CD1c-positive myeloid dendritic cell (primary cell): Measurements from ENCODE around the gene NBPF1.
"Not testable (repeated sequence)": the region's sequence is repeated elsewhere in the genome, so short reads cannot be mapped to it uniquely, and the experiment has no call there.

Source experiments
- DNase-seq: peaks from one replicate; pipeline ENCODE4 v3.0.0-alpha.2; 2016; ENCODE audit errors: extremely low spot score

NBPF1 gene

GRCh38 chr1:16641159-16641975 is 28.0 kb upstream of the NBPF1 start:
- DNase-seq, result not testable (repeated sequence)

DNA sequence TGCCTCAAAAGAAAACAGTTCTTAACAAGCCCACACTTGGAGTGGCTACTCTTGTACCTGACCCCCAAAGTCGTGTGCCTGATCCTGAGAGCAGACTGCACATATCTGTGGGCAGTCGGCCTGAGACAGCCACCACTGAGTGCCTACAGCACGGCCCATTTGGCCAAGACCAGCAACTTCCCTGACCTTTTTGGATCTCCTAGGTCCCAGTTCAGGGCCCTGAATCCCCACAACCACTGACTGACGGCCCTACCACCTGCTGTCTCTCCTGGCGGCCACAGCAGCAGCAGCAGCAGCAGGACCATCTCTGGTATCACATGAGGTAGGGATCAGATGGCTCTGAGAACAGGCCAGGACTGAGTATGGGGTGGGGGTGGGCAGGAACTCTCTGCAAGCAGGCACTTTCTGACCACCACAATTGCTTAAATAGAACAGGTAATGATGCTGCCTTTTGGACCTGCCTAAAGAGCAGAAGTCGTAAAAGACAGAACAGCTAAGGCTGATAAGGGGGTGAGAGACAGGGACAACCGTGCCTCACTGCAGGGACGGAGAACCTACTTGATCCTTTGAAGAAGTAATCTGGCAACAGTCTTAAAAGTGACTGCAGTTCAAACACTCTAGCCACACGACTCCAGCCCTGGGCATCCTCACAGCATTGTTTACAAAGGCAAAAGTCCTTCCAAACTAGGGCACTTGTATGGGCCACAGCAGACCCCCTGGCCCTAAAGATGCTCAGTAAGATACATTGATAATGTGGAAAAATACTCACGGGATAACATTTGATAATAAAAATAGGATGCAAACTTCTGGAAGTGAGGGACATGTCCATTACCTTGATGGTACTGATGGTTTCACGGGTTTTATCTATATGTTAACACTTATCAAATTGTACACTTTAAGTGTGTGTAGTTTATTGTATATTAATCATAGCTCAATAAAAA is 26.0 kb upstream of the NBPF1 start:
- not testable (repeated sequence) for DNase-seq

GRCh38 chr1:16637941-16638778 is 24.8 kb upstream of the NBPF1 start:
- DNase-seq, result not testable (repeated sequence)

DNA sequence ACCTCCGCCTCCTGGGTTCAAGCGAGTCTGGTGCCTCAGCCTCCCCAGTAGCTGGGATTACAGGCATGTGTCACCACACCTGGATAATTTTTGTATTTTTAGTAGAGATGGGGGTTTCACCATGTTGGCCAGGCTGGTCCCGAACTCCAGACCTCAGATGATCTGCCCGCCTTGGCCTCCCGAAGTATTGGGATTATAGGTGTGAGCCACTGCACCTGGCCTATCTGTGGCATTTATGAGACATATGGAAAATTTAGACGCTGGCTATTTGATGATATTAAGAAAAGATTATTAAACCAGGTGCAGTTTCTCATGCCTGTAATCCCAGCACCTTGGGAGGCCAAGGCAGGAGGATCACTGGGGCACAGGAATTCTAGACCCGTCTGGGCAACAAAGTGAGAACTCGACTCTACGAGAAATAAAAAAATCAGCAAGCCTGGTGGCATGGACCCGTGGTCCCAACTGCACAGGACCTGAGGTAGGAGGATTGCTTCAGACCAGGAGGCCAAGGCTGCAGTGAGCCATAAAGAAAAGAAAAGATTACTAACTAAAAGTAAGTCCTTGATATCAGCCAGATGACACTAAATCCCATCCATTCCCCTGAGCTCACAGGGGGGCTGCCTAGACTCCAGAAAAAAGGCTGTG is 23.3 kb upstream of the NBPF1 start:
- not testable (repeated sequence) for DNase-seq

DNA sequence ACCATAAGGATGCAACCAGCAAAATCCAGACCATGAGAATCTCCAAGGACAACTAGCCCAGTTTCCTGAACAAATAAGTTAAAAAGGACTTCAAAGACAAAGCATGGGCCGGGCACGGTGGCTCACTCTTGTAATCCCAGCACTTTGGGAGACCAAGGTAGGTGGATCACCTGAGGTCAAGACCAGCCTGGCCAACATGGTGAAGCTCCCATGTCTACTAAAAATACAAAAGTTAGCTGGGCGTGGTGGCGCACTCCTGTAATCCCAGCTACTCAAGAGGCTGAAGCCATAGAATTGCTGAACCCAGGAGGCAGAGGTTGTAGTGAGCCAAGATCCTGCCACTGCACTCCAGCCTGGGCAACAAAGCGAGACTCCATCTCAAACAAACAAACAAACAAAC is 22.6 kb upstream of the NBPF1 start:
- not testable (repeated sequence) for DNase-seq

- DNase-seq, result not testable (repeated sequence)
Observed at GRCh38 chr1:16633540-16634282, 20.3 kb upstream of the NBPF1 start.

GRCh38 chr1:16632044-16632850 is 18.9 kb upstream of the NBPF1 start:
- not testable (repeated sequence) for DNase-seq

GRCh38 chr1:16631248-16632043 is 18.1 kb upstream of the NBPF1 start:
- DNase-seq, result no peak

- DNase-seq, result no peak
Observed at GRCh38 chr1:16630661-16631247, 17.4 kb upstream of the NBPF1 start.

- DNase-seq, result not testable (repeated sequence)
Observed at GRCh38 chr1:16629916-16630530, 16.7 kb upstream of the NBPF1 start.

- DNase-seq, result no peak
Observed at GRCh38 chr1:16628361-16629111, 15.2 kb upstream of the NBPF1 start.

GRCh38 chr1:16626409-16626983 is 13.1 kb upstream of the NBPF1 start:
- DNase-seq, result not testable (repeated sequence)

DNA sequence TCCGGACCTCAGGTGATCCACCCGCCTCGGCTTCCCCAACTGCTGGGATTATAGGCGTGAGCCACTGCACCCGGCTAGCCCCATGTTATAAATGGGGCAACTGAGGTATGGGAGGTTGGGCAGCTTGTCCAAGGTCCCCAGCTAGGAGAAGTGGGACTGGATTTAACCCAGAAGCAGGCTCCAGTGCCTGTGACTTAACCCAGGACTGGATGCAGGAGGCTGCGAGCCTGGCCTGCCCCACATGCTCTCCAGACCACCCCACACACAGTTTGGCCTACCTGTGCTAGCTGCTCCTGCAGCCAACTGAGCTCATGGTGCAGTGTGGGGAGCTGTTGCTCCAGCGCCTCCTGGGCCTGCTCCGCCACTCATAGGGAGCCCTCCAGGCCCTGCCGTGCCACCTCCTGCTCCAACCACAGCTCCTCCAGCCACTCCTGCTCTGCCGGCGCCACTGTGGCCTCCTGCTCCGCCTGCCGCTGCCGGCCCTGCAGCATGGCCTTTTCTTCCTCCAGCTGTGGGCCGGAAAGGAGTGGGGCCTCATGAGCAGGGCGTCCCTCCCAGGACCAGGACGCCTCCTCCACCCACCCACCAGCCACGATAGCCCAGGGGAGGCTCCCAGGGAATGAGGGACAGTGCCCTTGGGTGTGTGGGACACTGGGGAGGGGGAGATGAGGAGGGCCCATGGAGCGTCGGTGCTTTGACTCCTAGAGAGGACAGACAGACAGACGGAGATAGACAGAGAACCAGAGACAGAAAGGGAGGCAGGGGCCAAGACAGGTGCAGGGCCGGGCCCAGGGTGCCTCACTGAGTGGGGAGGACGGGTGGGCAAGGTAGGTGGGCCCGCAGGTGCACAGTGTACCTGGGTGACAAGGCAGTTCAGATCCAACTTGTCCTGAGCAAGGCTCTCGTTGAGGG is 12.4 kb upstream of the NBPF1 start:
- DNase-seq, result no peak

GRCh38 chr1:16623812-16624719 is 10.7 kb upstream of the NBPF1 start:
- not testable (repeated sequence) for DNase-seq

DNA sequence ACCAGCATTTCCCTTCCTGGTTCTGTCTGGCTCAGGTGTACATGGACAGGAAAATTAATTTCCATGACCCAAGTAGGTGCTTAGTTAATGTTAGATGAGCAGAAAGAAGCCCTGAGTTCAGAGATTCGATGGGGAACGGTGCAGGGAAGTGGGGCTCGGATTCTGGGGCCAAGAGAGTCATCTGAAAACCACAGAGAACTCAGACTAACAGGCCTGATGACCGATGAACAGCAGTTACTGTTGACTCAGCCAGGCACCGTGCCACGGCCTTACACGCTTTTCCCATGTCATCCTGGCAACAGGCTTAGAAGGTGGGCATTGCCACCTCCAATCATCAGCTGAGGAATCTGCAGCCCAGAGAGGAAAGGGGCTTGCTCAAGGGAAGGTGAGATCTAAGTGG is 10.0 kb upstream of the NBPF1 start:
- not testable (repeated sequence) for DNase-seq
